SK-N-SH treated with all-trans-retinoic acid at 6 μM for 48 hours (cell line): ENCODE results near the gene AKAP13.
A peak's percentile ranks its signal among the peaks of the same experiment; 100 is the strongest.

ENCODE experiments used
- ATAC-seq: fragments of 200-7000 bp; cut with Tn5 transposase; 3 replicates; pipeline ENCODE4 v1.9.1; 2020; ENCODE audit warnings: mild to moderate bottlenecking, moderate library complexity
- BACH2 ChIP-seq: fragments of 250-450 bp; sonication (Bioruptor Pico); IDR thresholded peaks from 2 replicates; pipeline ENCODE4 v1.9.0; 2021; ENCODE audit warnings: mild to moderate bottlenecking, borderline replicate concordance
- CREB5 ChIP-seq: fragments of 250-450 bp; sonication (Bioruptor Pico); IDR thresholded peaks from 2 replicates; pipeline ENCODE4 v1.5.1; 2020; ENCODE audit warnings: low read depth, mild to moderate bottlenecking, moderate library complexity
- ESRRG ChIP-seq: fragments of 250-450 bp; sonication (Bioruptor Pico); IDR thresholded peaks from 2 replicates; pipeline ENCODE4 v1.6.1; 2021; ENCODE audit warnings: mild to moderate bottlenecking
- GLIS3 ChIP-seq: fragments of 250-450 bp; sonication (Bioruptor Pico); IDR thresholded peaks from 2 replicates; pipeline ENCODE4 v1.5.0; 2020; ENCODE audit warnings: mild to moderate bottlenecking, moderate library complexity
- ISL1 ChIP-seq: fragments of 250-450 bp; sonication (Bioruptor Pico); IDR thresholded peaks from 2 replicates; pipeline ENCODE4 v2.1.2; 2022; ENCODE audit warnings: mild to moderate bottlenecking, moderate library complexity
- OSR1 ChIP-seq: fragments of 250-450 bp; sonication (Bioruptor Pico); IDR thresholded peaks from 2 replicates; pipeline ENCODE4 v1.8.0; 2022; ENCODE audit warnings: moderate library complexity, mild to moderate bottlenecking, inconsistent platforms
- PATZ1 ChIP-seq: fragments of 250-450 bp; sonication (Bioruptor Pico); IDR thresholded peaks from 2 replicates; pipeline ENCODE4 v1.8.0; 2020; ENCODE audit warnings: mild to moderate bottlenecking, moderate library complexity, borderline replicate concordance
- POU6F1 ChIP-seq: fragments of 250-450 bp; sonication (Bioruptor Pico); IDR thresholded peaks from 2 replicates; pipeline ENCODE4 v1.8.0; 2021; ENCODE audit warnings: low read depth, mild to moderate bottlenecking, moderate library complexity, borderline replicate concordance
- RARB ChIP-seq: fragments of 250-450 bp; sonication (Bioruptor Pico); IDR thresholded peaks from 2 replicates; pipeline ENCODE4 v1.8.0; 2021; ENCODE audit warnings: mild to moderate bottlenecking, moderate library complexity
- SNAI2 ChIP-seq: fragments of 250-450 bp; sonication (Bioruptor Pico); IDR thresholded peaks from 2 replicates; pipeline ENCODE4 v1.5.0; 2020; ENCODE audit warnings: mild to moderate bottlenecking, moderate library complexity
- TCF4 ChIP-seq: fragments of 250-450 bp; sonication (Bioruptor Pico); IDR thresholded peaks from 2 replicates; pipeline ENCODE4 v1.8.0; 2021; ENCODE audit warnings: mild to moderate bottlenecking, moderate library complexity, borderline replicate concordance
- TOX ChIP-seq: fragments of 250-450 bp; sonication (Bioruptor Pico); IDR thresholded peaks from 2 replicates; pipeline ENCODE4 v1.8.0; 2021; ENCODE audit warnings: mild to moderate bottlenecking, moderate library complexity, borderline replicate concordance
- TSHZ2 ChIP-seq: fragments of 250-450 bp; sonication (Bioruptor Pico); IDR thresholded peaks from 2 replicates; pipeline ENCODE4 v1.5.0; 2020; ENCODE audit warnings: mild to moderate bottlenecking, moderate library complexity
- ZC3H10 ChIP-seq: fragments of 250-450 bp; sonication (Bioruptor Pico); IDR thresholded peaks from 2 replicates; pipeline ENCODE4 v1.5.1; 2021; ENCODE audit warnings: mild to moderate bottlenecking, moderate library complexity
- ZFP3 ChIP-seq: fragments of 250-450 bp; sonication (Bioruptor Pico); IDR thresholded peaks from 2 replicates; pipeline ENCODE4 v1.5.0; 2020; ENCODE audit warnings: mild to moderate bottlenecking, moderate library complexity
- ZFP30 ChIP-seq: fragments of 450-650 bp; formaldehyde crosslinking; IDR thresholded peaks from 2 replicates; pipeline ENCODE4 v1.5.0; 2022; ENCODE audit warnings: mild to moderate bottlenecking, moderate library complexity
- ZNF565 ChIP-seq: fragments of 450-650 bp; formaldehyde crosslinking; conservative IDR thresholded peaks from 2 replicates; pipeline ENCODE4 v1.5.0; 2020; ENCODE audit warnings: low read depth, mild to moderate bottlenecking, moderate library complexity
- ZNF70 ChIP-seq: fragments of 450-650 bp; formaldehyde crosslinking; IDR thresholded peaks from 2 replicates; pipeline ENCODE4 v1.5.0; 2020; ENCODE audit warnings: mild to moderate bottlenecking, moderate library complexity
- ZNF8 ChIP-seq: fragments of 450-650 bp; formaldehyde crosslinking; IDR thresholded peaks from 2 replicates; pipeline ENCODE4 v1.5.0; 2020; ENCODE audit warnings: mild to moderate bottlenecking, moderate library complexity

The AKAP13 gene

GRCh38 chr15:85792102-85792731 is 411.8 kb downstream of the AKAP13 start:
- no peak for TF ChIP-seq ZNF70 (CRISPR knock-in tag)
- TF ChIP-seq GLIS3: no peak
- no peak for TF ChIP-seq TCF4
- no peak for TF ChIP-seq ZNF8 (CRISPR knock-in tag)
- no peak for TF ChIP-seq ZC3H10 (CRISPR knock-in tag)
- TF ChIP-seq TSHZ2: no peak
- no peak for TF ChIP-seq ZFP30 (CRISPR knock-in tag)
- no peak for TF ChIP-seq PATZ1 (CRISPR knock-in tag)
- no peak for TF ChIP-seq CREB5 (CRISPR knock-in tag)
- no peak for TF ChIP-seq TOX (CRISPR knock-in tag)
- no peak for TF ChIP-seq RARB (CRISPR knock-in tag)
- no peak for TF ChIP-seq ISL1
- TF ChIP-seq, all 23 proteins: peak for 0

GRCh38 chr15:85792912-85793590 is 412.6 kb downstream of the AKAP13 start:
- ATAC-seq: no peak
- TF ChIP-seq ZC3H10 (CRISPR knock-in tag) (no peak), ZFP3 (CRISPR knock-in tag) (no peak), RARB (CRISPR knock-in tag) (no peak)

More at GRCh38 chr15:85792102-85792731, 411.8 kb downstream of the AKAP13 start:
- no peak for ATAC-seq

- TF ChIP-seq TSHZ2: no peak
- TF ChIP-seq SNAI2: no peak
- no peak for TF ChIP-seq PATZ1 (CRISPR knock-in tag)
- no peak for TF ChIP-seq ISL1
- TF ChIP-seq ZNF565 (CRISPR knock-in tag): no peak
- no peak for TF ChIP-seq OSR1
- TF ChIP-seq GLIS3: no peak
- no peak for TF ChIP-seq POU6F1 (CRISPR knock-in tag)
- TF ChIP-seq ESRRG (CRISPR knock-in tag): no peak
- TF ChIP-seq ZFP30 (CRISPR knock-in tag): no peak
- TF ChIP-seq ZNF70 (CRISPR knock-in tag): no peak
- no peak for TF ChIP-seq BACH2 (CRISPR knock-in tag)
- TF ChIP-seq TCF4: no peak
- ATAC-seq: peak; percentile 66
These were observed 413.5 kb downstream of the AKAP13 start for GRCh38 chr15:85793641-85794597.
